Stimulated activated naive CD4-positive, alpha-beta T cell treated with Interleukin-2 at 50 U/mL for 16 hours (primary cell): Measurements from ENCODE around the gene CS.

ENCODE experiments used
- DNase-seq: peaks from one replicate; lab custom pipeline; 2025; lab: John Stamatoyannopoulos, UW

Gene CS

GRCh38 chr12:56247923-56248322 lies 52.2 kb downstream of the CS start:
- DNase-seq, result no peak

- DNase-seq, result no peak
Measured at GRCh38 chr12:56244494-56244893, 55.6 kb downstream of the CS start.

- no peak for DNase-seq
Measured at GRCh38 chr12:56243731-56244181, 56.4 kb downstream of the CS start.

DNA sequence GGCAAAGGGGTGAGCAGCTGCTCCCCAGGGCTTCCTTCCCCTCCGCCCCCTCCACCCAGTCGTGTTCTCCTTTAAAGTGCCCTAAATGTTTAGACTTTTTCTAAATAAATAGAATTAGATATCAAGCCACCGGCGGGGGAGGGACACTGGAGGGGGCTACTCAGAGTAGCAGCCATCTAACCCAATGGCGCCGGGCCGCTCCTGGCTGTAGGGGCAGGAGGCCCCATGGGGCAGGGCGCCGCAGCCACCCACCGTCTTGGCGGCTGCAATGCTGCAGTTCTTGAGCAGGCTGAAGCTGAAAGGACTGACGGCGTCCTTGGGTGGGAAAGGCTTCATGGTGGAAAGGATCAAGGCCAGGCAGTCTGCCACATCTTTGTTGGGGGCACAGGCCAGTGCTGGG lies 57.1 kb downstream of the CS start:
- DNase-seq, result no peak

DNA sequence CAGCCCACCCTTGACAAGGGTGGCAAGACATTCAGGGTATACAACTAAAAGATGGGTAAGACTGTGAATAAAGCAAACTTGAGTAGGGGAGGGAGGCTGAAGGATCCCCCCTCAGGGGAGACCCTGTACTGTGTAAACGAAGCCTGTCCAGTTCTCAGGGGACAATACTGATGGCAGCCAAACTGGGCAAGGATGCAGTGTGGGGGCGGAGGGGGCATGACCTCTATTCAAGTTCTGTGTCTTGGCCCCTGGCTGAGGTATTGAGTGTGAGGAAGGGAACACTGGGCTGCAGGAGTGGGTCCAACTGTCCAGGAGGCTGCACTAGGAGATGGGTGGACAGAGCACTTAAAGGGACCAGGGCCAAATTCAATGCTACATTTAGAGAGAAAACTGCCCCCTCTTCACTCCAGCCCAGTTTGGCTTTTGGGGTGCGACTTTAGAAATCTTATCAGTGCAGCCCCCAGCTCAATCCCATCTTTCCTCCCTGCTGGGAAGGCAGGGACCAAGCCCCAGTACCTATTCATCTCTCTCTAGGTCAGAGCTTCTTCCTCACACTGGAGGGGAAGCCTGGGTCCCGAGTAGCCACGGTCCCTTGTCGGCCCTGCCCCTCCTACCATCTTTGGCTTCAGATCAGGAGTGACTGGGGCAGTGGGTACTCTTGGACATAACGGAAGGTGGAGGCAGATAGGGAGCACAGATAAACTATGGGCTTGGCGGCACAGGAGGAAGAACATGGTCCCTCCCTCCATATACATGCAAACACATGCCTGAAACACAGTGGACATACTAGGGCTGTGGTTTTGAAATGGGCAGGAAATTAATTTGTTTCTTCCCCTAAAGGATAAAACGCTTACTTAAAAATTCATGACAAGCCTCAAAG lies 58.5 kb downstream of the CS start:
- no peak for DNase-seq

- DNase-seq, result no peak
Measured at GRCh38 chr12:56237552-56237951, 62.6 kb downstream of the CS start.

DNA sequence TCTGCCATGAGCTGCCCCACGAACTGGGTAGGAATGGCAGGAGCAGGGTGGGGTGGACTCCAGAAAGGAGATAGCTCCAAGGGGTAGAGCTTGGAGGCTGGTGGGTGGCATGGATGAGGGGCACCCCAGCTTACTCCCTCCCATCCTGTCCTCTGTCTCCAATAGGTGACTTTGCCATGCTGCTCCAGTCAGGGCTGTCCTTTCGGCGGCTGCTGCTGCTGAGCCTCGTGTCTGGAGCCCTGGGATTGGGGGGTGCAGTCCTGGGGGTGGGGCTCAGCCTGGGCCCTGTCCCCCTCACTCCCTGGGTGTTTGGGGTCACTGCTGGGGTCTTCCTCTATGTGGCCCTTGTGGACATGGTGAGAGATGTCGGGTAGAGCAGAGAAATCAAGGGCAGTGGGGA lies 63.1 kb downstream of the CS start:
- no peak for DNase-seq

DNA sequence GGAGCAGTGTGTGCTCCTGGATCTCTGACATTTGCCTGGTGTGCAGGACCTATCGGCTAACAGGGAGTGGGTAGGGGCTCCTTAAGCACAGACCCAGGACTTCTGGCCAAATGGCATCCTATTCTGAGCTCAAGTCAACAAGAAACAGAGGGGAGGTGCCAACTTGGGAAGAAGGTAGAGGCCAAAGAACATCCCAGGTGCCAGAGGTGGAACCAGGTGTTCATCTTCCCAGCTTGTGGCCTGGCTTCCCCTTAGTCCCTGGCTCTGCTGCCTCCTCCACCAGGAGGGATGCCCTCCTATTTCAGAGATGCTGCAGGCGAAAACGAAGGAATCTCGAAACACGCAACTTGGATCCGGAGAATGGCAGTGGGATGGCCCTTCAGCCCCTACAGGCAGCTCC lies 64.0 kb downstream of the CS start:
- no peak for DNase-seq

GRCh38 chr12:56234746-56235436 lies 65.2 kb downstream of the CS start:
- DNase-seq, result no peak

DNA sequence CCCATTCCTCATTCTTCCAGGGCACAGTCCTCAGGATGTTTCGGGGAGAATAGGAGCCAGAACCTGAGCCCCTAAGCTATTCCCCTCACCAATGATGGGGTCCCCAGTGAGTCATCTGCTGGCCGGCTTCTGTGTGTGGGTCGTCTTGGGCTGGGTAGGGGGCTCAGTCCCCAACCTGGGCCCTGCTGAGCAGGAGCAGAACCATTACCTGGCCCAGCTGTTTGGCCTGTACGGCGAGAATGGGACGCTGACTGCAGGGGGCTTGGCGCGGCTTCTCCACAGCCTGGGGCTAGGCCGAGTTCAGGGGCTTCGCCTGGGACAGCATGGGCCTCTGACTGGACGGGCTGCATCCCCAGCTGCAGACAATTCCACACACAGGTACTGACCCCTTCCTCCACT lies 68.9 kb downstream of the CS start:
- no peak for DNase-seq

DNA sequence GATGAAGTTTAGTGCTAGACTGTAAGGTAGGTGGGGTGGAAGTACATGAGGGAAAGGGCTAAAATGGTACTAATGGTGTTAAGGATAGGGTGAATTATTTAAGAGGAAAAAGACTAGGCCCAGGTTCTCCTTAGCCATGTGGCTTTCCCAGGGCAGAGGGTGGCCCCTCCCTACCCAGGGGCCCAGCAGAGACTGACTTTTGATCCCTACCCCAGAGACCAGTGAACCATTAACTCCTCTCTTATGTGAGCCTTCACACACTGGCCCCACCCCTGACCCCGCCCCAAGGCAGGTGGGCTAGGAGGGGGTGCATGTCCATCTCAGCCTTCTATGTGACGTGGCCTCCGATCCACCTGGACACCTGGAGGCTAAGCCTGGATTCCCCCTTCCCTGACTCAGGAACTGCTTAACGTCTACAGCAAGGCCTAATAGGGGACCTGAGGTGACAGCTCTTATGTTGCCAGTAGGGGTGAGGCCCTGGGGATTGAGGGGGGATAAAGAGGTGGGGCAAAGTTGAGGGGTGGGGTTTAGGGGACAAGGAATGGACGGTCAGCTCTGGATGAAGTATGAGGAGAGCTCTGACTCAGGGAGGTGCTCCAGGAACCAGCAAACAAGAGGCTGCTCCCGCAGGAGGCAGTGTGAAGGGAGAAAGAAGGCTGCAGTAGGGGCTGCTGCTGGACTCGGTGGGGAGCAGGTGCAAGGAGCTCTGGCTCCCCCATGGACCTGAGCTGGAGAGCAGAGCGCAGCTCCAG lies 69.5 kb downstream of the CS start:
- no peak for DNase-seq

DNA sequence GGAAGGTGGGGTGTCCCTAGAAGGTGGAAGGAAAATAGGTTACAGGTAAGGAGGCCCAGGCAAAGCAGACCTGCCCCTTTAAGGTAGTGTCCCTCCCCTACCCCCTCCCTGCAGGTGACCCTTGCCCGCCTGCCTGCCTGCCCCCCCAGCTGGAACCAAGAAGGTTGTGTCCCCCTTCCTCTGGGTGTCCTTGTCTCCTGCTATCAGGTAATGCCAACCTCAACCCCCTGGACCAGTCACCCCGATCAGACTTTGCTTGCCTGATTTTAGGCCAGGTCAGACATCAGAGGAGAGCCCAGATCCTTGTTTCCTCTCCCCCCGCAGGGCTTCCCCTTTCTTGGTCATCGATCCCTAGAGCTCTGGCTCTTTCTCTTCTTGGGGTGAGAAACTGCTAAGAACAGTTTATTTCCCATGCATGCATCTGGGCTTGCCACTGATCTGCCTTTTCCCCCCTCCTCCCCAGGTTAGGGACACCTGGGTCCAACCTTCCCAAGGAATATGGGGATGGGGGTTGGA lies 70.2 kb downstream of the CS start, which contains the start of gene SLC39A5:
TSS of gene SLC39A5 (plus strand) at position 136 of the 516 bp plus-strand sequence. CDS start 1,224 bp downstream, outside the sequence.
- no peak for DNase-seq

DNA sequence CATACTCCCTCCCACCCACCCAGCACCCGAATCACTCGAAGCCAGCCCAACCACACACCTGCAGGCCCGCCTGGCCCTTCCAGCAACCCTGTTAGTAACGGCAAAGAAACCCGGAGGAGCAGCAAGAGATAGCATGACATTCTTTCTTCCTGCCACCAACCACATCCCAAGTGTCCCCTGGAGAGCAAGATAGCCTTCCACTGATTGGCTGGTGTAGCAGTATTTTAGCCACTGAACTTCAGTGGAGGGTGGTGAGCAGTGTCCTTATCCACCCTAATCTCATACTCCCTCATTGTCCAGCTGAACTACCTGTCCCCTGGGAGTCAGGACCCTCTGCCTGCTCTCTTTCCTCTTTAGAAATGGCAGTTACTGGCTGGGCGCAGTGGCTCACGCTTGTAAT lies 71.0 kb downstream of the CS start:
- DNase-seq, result no peak

- DNase-seq, result no peak
Measured at GRCh38 chr12:56224954-56225353, 75.2 kb downstream of the CS start.

GRCh38 chr12:56224102-56224701 lies 75.9 kb downstream of the CS start, which contains the start of gene NABP2:
TSS of gene NABP2 (plus strand) at chr12:56224342. CDS start at chr12:56224857, 515 bp downstream.
- DNase-seq, result peak; percentile 94

- DNase-seq, result no peak
Measured at GRCh38 chr12:56223571-56224101, 76.5 kb downstream of the CS start.

DNA sequence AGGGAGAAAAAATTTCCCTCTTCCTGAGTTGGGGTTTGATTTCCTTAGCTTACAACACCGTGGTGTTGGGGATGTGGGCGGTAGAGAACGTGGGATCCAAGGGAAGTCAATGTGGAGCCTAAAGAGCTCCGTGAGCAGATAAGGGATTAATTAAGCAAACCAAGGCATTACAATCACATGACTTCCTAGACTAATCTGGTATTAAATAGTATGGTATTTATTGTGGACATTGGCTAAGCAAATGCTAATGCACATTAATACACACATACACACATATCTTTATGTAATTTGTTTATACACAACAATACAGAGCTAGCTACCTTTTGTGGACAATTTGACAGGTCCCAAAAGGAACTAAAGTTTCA lies 77.6 kb downstream of the CS start:
- no peak for DNase-seq

DNA sequence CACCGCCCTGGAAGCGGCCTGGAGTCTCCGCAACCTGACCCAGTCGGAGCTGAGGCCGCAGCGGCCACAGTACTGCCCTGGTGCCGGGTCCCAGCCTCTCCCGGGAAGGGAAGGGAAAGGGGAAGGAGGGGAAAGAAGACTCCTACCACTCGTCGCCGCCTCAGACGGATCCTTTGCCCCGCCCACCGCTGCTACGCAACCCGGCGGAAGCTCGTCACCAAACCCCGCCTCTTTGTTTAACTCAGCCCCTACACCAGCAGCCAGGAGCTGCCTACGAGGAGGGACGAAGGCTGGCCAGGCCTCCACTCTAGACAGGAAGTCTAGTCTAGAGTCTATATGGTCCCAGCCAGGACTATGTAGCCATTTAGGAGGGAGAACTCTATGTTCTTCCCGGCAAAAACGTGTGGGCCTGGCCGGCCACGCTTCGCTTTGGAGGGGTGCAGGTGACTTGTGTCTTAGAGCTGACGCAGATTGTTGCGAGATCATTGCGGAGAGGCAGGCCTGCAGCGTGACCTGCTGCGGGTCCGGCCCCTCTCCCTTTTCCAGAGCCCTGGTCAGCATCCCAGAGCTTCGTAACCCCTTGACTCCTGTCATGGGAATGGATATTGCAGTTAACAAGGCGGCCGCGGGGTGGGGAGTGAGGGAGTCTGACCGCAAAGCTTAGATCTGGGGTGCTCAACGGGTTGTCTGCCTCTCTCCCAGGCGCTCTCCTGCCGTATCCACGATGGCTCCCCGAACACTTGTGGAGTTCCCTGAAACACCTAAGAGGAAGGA lies 78.2 kb downstream of the CS start, which contains the start of gene RNF41:
TSS of gene RNF41 (minus strand) at position 166 of the 774 bp plus-strand sequence. CDS start 7,875 bp downstream, outside the sequence.
- DNase-seq, result peak; percentile 91
